Effector CD4-positive, alpha-beta T cell (primary cell): ENCODE measurements around the gene FASTKD2.

Source experiments
- DNase-seq: peaks from one replicate; pipeline ENCODE4 v3.0.0-alpha.2; 2020

The FASTKD2 gene

DNA sequence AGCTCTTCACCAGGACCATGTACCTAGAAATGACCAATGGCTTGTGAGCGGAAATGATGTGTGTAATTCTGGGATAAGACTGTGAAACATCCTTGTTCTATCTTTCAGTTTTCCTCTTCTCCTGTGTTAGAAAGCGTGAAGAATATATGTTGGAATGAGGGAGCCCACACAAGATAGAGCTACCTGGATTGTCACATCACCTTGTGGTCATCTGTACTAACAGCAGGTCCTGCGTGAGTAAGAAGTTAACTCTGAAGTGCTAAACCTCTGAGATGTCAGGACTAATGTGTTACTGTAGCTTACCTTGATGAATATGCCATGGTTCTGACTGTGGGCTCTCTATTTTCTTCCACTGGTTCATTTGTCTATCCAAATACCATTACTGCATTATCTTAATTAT, 75.6 kb downstream of the FASTKD2 start:
- DNase-seq, result no peak
